Activated T-cell treated with anti-CD3 and anti-CD28 coated beads for 48 hours (primary cell): ENCODE results near the gene TSPAN6.

Experiments
- DNase-seq: peaks from one replicate; pipeline ENCODE4 v3.0.0-alpha.2; 2020; ENCODE audit warnings: low read depth

Gene TSPAN6

DNA sequence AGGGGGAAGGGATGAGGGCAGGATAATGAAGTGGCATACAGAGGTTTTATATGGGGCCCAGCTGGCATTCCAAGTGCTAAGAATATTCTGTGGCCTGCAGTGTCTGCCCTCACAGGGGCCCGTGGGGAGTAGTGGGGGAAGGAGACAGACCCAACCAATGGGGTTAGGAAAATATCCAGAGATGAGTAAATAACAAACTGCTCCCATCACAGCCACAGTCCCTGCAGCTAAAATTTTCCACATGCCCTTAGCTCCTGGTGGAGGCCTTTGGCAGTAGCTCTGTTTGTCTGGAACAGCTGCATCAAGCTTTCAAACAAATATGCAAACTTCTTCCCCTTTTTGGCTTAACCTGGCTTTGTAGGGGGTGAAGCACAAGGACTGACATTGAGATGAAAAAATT, 10.5 kb upstream of the TSPAN6 start:
- no peak for DNase-seq

DNA sequence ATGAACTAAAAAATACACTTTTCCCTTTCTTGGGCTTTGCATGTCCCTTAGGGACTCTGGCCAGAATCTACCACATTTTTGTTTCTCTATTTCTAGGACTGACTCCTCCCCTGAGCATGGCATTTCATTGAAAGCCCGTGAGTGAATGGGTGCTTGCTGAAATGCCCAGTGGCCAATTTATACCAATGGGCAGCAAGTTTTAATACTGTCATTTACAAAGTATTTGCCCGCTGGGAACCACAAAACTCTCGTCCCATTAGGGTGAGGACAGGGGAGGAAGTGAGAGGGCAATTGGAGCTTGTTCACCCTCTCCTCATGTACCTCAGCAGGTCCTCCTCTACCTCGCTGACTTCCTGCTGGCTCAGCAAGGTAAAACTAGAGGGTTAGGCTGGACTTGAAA, 8.5 kb upstream of the TSPAN6 start:
- no peak for DNase-seq

DNA sequence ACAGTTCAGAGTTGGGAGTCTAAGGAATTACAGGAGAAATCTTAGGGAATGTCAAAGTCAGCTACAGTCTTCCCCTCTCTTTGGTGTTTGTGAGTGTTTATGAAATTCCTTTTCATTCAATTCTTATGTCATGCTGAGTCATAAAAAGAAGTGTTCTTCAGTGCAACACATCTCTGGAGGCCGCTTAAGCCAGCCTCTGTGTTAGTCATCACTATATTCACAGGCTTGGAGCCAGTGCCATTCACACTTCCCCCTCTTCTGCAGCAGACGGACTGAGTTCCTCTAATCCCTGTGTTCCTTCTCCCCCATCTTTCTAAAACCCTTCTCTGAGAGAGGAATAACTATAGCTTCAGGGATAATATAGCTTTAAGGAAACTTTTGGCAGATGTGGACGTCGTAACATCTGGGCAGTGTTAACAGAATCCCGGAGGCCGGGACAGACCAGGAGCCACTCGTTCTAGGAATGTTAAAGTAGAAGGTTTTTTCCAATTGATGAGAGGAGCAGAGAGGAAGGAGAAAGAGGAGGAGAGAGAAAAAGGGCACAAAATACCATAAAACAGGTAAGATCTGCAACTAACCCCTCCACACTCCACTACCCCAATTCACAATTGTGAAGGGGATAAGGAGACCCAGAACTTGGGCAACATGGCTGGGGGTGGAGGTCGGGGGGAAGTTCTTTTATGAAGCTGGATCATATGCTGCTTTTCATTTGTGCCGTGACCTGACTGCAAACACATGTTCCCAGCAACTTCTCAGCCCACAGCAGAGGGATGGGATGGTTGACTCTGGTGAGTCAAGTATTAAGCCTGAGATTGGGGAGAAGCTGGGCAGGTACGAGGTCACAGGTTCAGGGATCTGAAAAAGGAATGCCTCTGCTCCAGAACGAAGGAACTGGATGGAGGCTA, 7.6 kb upstream of the TSPAN6 start, which contains the start of gene SRPX2:
TSS of gene SRPX2 (plus strand) at position 244 of the 905 bp plus-strand sequence. CDS start 2,124 bp downstream, outside the sequence.
- no peak for DNase-seq

DNA sequence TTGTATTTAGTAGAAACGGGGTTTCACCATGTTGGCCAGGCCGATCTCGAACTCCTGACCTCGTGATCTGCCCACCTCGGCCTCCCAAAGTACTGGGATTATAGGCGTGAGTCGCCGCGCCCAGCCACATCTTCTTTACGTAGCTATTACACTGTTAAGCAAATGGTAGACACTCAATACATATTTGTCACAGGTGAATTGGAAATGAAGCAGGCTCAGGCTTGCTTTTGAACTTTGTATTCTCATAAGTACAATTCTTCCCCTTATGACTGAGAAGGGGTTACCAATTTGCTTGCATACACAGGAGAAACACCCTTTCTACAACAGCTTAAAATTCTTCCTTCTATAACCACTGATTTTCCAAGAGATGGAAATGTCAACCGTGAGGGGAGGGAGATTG, 6.6 kb upstream of the TSPAN6 start:
- no peak for DNase-seq

DNA sequence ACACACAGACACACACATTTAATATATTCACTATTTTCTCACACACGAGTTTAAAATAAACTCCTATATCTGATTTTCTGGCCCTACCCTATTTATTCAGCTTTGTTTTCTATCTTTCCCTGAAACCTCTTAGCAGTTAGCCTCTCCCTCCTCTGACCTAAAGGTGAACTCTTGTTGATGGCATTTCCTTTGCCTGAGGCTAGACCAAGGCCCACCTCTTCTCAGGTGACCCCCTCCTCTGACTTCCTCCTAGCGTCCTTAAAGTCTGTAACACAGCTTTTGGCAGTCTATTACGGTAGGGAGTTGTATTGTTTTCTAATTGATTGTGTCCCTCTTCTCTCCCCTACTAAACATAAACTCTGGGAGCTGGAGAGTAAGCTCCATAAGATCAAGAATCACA, 5.7 kb upstream of the TSPAN6 start:
- DNase-seq, result no peak

DNA sequence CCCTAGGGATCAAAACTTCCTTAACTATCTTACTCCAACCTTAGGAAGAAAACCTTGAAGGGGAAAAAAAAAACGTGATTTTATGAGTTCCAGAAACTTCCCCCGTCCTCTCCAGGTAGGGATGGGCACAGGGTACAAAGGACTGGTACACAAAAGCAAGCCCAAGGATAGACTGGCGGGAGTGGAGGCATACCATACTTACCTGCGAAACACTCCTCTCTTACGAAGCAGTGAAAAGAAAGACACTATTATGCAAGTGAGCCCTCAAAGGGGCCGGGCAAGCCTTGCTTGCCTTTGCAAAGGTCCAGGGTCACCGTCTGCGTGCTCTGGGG, 651 bp downstream of the TSPAN6 start:
- DNase-seq, result no peak

DNA sequence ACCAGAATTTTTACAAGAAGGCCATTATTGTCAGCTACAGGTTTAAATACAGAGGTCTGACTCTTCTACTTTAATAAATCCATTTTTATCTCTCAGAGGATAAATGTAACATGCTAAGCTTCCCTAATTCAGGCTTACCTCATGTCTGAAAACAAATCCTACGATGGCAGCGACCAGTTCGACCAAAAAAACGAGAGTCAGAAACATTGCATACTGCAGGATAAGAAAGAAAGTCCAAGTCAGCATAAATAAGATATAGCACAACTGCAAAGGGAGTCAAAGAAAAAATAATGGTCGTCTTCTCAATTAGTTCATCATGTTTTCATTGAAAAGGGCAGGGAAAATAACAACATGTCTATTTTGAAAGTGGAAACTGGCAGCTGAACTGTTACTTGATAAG, 1.6 kb downstream of the TSPAN6 start:
- no peak for DNase-seq

DNA sequence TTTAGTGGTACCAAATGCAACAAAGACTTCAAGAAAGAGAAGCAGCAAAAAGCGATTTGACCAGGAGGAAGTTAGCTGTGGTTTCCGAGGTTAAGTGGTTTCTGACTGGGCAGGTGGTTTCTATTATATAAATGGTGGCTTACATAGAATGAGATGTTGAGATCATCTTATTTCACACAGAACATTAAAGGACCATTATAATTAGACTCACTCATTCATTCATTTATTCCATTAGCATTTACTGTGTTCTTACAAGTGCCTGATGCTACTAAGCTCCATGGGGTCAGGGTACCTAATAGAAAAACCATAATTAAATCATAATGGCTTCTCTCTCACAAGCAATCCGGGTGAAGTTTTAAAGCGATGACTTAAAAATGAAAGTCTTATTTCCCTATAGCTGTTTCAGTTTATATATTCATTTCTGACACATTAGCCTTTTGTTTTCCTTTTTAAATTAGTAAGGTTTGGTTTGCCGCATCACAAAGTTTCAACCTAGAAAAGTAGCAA, 10.6 kb downstream of the TSPAN6 start:
- no peak for DNase-seq

DNA sequence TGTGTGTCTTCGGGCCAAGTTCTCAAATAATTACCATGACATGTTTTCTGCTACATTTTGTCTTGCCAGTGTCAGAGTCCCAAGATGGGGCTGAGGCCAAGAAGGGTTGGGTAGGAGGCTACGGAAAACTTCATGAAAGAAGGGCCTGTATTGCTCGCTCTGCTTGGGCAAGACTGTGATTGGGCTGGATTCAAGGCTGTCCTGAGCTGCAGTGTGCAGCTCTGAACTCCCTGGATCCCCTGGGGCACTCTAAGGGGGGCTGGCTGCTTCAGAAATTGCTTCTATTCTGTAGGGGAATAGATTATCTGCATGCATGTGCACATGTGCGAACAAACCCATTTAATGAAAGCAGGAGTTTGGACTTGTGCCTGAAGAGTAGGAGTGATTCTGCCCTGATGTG, 13.6 kb downstream of the TSPAN6 start:
- DNase-seq, result no peak

DNA sequence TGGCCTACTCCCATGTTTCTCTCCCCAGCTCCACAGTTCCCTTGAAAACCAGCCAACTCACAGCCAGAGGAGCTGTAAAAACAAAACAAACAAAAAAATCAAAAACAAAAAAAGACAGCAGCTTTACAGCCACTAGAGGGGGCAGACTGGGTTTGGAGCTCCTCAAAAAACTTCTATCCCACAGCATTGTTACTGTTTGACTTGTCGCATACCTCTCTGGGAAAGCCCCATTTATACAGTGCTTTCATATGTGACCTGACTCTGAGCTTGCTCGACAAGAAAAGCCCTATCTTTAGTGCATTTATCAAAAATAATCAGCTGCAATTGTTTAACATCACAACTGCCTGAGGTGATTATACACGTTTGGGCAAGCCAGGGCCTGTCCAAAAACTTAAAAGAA, 21.6 kb downstream of the TSPAN6 start:
- DNase-seq, result no peak

DNA sequence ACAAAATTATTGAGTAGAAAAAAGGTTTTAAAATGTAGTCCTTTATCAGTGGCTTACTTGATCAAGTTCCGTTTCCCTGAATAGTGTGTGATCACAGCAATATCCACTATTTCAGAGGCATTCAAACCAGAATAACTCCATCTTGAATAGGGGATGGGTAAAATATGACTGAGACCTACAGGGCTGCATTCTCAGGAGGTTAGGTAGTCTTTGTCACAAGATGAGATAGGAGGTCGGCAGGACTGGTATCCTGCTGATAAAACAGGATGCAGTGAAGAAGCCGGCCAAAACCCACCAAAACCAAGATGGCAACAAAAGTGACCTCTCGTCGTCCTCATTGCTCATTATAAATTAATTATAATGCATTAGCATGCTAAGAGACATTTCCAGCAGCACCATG, 24.7 kb downstream of the TSPAN6 start:
- DNase-seq, result no peak

DNA sequence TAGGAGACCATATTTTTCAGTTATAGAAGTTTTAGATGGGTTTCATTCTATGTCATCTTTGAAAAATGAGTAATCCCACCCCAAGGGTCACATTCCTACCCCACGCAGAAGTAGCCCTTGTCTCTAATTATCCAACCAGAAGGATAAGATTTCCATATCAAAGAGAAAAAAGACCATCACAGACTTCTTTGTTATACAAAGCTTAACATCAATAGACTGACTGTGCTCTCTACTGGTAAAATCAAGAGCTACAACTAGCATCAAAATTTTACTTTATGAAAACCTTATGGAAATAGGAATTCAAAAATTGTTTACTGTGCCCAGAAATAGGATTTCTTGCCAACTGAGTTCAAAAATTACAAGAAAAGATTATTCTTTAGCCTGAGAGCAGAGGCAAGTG, 27.0 kb downstream of the TSPAN6 start:
- no peak for DNase-seq

DNA sequence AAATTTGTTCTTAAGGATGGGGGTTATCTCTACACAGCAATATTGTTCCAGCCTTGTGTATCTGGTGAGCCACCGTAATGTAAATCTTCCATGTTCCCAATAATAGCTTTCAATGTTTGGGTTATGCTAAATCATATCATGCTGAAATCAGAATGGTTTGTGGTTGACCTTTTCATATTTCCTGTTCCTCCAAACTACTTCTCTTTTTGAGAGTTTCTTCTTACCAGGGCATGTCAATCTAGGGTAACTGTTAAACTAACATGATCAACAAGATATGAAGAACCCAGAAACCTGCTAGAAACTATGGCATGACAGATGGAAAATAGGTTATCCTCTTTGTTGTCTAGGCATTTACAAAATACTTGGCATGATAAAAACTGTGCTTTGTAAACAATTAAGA, 29.9 kb downstream of the TSPAN6 start:
- DNase-seq, result no peak

DNA sequence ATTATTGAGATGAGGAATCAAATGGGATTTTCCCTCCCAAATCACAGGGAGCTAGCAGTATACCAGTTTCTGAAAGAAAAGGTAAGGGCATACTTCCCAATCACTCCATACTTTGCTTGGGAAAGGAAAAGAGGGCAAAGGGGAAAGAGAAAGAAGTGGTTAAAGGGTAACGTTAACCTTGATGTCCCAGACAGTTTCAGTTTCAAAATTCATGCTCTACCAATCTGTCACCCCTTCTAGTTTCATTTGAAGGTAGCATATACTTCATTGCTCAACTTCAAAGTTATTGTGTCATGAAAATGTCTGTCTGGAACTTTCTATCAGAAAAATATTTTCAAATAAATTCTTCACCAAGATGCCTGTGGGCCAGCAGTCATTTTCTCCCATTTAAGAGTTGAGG, 35.8 kb downstream of the TSPAN6 start:
- DNase-seq, result no peak

DNA sequence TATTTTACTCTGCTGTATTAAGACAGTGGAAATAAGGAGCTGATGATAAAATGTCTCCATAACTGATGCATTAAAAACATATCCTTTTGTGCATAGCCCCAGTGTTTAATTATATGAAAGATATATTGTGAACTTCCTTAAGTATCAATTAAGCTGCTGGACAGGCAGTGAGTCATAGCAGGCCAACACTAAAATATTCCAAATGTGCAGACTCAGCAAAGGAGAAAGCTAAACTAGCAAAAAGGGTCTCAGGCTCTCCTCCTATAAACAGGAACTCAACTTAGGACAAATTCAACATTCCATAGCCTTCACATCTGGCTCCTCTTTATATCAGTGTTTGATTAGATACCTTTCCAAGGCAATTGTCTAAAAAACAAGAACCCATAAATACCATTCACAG, 36.3 kb downstream of the TSPAN6 start:
- DNase-seq, result no peak

DNA sequence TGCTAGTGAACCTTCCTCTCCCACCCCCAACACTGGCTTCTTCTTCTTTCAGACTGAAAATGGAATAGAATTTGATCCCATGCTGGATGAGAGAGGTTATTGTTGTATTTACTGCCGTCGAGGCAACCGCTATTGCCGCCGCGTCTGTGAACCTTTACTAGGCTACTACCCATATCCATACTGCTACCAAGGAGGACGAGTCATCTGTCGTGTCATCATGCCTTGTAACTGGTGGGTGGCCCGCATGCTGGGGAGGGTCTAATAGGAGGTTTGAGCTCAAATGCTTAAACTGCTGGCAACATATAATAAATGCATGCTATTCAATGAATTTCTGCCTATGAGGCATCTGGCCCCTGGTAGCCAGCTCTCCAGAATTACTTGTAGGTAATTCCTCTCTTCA, 37.1 kb downstream of the TSPAN6 start:
- no peak for DNase-seq

DNA sequence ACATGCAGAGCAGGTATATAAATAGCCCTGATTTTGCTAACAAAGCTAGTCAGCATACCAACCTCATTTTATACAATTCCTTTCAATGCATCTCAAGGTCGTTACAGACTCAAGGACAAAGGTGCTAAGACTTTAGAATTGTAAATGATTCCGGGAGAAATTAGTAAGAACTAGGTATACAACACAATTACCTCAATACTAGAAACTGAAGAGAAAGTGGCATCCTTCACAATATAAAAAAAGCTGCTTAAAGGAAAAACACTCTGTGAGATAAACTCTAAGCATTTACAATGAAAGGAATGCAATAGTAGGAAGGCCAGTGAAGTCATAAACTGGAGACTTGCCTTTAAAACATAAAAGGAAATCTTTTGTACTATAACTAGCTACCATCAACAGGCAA, 40.0 kb downstream of the TSPAN6 start:
- DNase-seq, result no peak

DNA sequence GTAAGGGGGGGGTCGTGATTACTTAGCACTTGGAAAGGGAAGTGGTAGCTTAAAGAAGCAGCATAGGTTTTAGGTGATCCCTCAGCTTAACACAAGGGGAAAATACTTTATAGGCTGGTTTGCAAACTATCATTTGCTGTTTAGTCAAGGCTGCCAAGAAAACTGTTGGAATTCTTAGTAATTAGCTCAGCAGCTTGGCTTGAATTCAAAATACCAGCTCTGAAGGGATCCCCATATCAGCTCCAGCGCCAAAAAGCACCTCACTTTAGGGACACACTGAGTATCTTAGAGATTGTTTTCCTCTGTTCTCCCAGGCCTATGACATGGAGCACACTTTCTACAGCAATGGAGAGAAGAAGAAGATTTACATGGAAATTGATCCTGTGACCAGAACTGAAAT, 43.0 kb downstream of the TSPAN6 start:
- no peak for DNase-seq

DNA sequence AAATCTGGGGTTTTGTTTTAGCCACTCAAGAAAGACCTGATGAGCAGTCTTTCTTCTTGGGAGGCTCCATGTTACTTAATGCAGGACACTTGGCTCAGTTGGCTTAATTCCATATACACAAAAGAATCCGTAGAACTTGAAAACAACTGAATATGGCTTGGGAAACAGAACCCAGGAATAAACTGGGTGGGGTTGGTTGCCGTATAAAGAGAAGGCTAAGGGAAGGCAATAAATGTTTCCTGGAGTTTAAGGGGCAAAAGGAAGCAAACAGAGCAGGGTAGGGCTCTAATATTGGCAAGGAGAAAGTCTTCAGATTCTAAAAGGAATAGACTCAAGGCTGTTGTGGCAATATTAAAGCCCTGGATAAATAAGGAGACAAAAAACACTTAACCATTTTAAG, 43.5 kb downstream of the TSPAN6 start:
- no peak for DNase-seq

DNA sequence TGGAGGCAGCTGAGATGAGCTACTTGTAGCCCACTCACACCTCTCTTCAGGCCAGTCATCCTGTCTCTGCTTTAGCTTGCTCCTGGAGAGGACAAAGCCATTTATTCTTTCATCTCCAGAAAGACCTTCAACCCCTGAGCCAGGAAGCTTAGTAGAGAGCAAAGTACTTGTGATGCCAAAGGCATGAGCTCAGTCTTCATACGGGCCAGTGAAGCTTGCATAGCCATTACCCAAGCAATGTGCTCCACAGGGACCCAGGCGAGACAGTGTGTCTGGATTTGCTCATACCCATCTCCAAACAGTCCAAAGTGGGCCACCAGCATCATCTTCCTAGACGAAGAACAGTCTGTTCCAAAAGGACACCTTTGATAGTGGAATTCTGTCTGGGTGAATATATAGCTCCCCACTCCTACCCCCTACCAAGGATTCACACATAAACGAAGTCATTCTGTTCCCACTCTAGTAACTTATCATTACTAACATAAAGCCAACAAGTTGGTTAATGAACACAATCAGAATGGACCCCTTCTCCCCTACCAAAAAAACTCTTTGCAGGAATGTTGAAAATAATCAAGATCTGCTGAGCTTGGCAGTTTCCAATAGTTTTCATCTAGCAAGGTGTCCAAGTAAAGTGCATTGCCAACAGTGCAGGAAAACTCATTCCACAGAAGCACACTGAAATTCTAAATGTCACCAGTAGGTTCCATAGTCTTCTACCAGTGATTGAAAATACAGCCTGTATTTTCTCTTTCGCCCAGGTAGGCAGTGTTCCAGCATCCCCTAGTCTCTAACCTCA, 45.2 kb downstream of the TSPAN6 start:
- no peak for DNase-seq

DNA sequence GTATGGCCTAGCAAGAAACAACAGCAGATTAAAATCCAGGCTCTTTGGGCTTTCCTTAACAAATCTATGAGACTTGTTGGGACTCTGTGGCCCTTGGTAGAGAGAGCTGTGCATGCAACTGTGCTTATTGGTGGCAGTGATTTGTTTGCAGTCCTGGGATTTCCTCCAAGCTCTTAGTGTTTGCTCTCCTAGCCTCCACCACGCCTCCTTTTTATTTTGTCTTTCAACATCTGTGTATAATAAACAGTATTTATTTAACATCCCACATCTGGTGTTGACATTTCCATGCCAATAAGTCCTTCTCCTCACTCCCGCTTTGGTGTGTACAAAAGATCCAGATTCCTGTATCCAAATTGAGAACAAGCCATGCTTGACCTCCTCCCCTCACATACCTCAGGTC, 48.7 kb downstream of the TSPAN6 start:
- DNase-seq, result no peak

DNA sequence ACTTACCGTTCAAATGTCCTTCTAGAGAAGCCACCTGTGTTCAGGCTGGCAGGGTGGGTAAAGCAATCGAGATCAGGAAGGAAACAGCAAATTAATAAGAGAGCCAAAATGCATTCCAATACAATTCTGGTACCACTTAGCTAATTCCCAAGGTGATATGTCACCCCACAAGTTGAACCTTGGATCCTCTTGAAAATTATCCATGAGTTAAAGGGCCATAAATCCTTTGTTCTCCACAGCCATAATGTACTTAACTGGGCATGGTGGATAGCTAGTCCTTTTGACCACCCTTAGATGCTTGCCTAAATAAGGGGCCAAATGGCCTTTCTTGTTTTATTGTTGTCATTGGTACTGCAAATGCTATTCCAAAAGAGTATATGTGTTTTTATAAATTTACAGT, 49.9 kb downstream of the TSPAN6 start:
- no peak for DNase-seq

DNA sequence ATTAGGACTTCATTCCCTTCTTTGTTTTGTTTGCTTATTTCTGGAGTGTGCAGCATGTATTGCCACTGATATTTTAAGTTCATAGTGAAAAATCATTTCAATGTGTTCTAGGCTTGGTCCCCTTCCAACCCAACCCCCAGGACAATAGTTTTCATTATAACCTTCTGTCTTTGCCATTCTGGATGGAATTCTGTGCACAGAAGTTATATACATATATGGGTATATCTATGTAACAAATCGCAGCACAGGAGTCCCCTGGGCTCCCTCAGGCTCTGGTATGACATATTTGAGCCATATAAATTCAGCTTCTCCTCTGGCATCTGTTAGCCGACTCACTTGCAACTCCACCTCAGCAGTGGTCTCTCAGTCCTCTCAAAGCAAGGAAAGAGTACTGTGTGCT, 52.0 kb downstream of the TSPAN6 start, which contains the start of gene TNMD:
TSS of gene TNMD (plus strand) at position 326 of the 400 bp plus-strand sequence. CDS start 83 bp downstream, outside the sequence.
- no peak for DNase-seq
